ENCODE results near the gene SYNE1.

SYNE1 gene

DNA sequence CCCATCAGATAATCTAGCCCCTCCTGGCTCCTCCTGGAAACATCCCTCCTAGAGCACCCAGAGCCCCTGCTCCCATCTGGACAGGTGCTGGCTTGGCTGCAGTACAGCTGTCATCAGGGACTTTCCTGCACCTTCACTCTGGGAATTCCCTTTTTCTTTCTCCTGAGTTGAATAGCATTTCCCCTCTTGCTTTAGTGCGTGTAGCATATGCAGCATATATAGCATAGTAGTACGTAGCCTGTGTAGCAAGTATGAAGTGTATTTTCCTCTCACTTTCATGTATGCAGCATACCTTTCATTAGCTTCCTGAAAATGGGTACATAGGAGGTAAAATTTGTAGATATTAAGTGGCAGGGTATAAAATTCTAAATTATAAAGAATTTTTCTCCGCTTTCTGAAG is 476.8 kb downstream of the SYNE1 start:
- no peak overlapping the region for H2BK120ac ChIP-seq (ENCODE audit: low read depth, low read length)
- no peaks in the 10 kb centered on the region for H3K79me1 ChIP-seq (ENCODE audit: low read length)
- H3K4me1 ChIP-seq (ENCODE audit: control insufficient read depth, low read depth, low read length): no peaks in the 10 kb centered on the region
- H3K27ac ChIP-seq (ENCODE audit: low read depth, low read length): no peak overlapping the region
- H3K9ac ChIP-seq (ENCODE audit: low read length): no peak overlapping the region
- H3K18ac ChIP-seq (ENCODE audit: low read length): no peak overlapping the region
- no peak overlapping the region for H4K5ac ChIP-seq (ENCODE audit: low read length)
- H3K79me2 ChIP-seq (ENCODE audit: control insufficient read depth, insufficient read depth, low read length): no peaks in the 10 kb centered on the region
- no peak overlapping the region for H3K4ac ChIP-seq (ENCODE audit: low read depth, low read length)
- H3K36me3 ChIP-seq (ENCODE audit: control insufficient read depth, insufficient read depth, low read length): no peaks in the 10 kb centered on the region
- no peak overlapping the region for H4K8ac ChIP-seq (ENCODE audit: low read depth, low read length)
- no peaks in the 10 kb centered on the region for H3K27me3 ChIP-seq (ENCODE audit: insufficient read depth, low read length, poor library complexity)
- H3K56ac ChIP-seq (ENCODE audit: low read length): no peak overlapping the region
- no CpG with 5 or more reads among the region's 3 CpGs for WGBS (ENCODE audit: extremely low coverage, insufficient coverage, low lambda C conversion rate)
- H3K4me2 ChIP-seq (ENCODE audit: low read length): no peak overlapping the region
- no peak overlapping the region for H2BK15ac ChIP-seq (replicated peaks; ENCODE audit: low read depth)
- no peak overlapping the region for H3K4me3 ChIP-seq (ENCODE audit: low read length)
- H2BK5ac ChIP-seq (ENCODE audit: low read length): no peak overlapping the region
- H3K23ac ChIP-seq (ENCODE audit: low read length): no peak overlapping the region
- DNase-seq: no peak
- H2AK5ac ChIP-seq (ENCODE audit: low read length): no peak overlapping the region

DNA sequence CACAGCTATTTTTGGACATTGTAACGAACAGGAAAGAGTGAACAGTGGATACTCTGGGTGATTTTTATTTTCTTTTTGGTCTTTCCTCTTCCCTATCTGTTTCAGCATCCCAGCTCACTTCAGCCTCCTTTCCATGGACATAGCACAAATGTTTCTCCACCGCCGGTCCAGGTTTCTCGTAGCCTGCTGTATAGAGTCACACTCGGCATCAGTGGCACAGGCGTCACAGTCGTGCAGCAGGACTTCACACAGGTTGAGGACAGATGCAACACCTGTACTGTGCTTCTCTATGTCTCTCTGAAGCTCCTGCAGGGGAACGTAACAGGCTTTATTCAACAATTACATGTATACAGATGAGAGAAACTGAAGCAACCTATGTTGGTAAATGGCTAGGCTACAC is 481.4 kb downstream of the SYNE1 start:
- WGBS (ENCODE audit: extremely low coverage, insufficient coverage, low lambda C conversion rate): no CpG with 5 or more reads among the region's 8 CpGs

DNA sequence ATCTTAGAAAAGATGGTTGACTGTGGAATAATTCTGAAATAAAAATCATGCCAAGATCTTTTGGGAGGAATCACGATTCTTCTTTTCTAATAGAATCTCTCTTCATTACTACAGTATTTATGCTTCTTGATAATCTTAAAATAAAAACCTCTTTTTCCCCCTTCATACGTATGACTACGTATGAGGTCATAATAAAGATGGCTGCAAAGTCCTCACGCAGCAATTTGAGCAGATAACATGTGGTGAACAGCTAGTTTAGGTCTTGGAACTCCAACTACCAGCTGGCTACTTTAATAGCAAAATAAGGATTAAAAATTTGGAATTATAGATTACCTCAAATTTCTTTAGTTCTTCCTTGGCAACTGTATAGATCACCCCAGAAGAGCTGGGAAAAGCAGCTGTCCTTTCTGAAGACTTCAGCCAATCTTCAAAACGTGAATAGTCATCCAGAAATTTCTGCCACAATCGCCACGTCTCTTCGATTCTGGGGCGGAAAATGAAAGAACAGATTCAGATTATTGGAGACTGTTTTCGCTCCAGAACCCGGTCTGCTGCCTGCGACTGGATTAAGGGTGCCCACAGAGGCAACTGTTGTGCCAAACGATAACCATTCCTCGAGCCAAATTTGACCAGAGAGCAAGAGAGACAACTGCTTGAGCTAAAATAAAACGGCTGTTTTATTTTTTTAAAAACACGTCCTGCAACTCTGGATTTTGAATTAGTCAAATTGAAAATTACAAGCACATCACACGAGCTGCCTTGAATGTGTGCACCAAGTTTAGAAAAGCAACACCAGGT is 482.4 kb downstream of the SYNE1 start:
- H2AK5ac ChIP-seq (ENCODE audit: low read length): no peak overlapping the region

More for the DNA sequence above, 481.4 kb downstream of the SYNE1 start:
- H3K27ac ChIP-seq (ENCODE audit: low read depth, low read length): no peak overlapping the region
- H3K56ac ChIP-seq (ENCODE audit: low read length): no peak overlapping the region
- no peak overlapping the region for H3K23ac ChIP-seq (ENCODE audit: low read length)
- H3K18ac ChIP-seq (ENCODE audit: low read length): no peak overlapping the region
- H3K27me3 ChIP-seq (ENCODE audit: insufficient read depth, low read length, poor library complexity): no peaks in the 10 kb centered on the region
- H3K4ac ChIP-seq (ENCODE audit: low read depth, low read length): no peak overlapping the region
- H2AK5ac ChIP-seq (ENCODE audit: low read length): no peak overlapping the region
- H3K4me2 ChIP-seq (ENCODE audit: low read length): no peak overlapping the region
- H4K8ac ChIP-seq (ENCODE audit: low read depth, low read length): no peak overlapping the region
- no peaks in the 10 kb centered on the region for H3K36me3 ChIP-seq (ENCODE audit: control insufficient read depth, insufficient read depth, low read length)
- no peak overlapping the region for H2BK120ac ChIP-seq (ENCODE audit: low read depth, low read length)
- no peak for DNase-seq
- no peak overlapping the region for H4K5ac ChIP-seq (ENCODE audit: low read length)
- no peaks in the 10 kb centered on the region for H3K4me1 ChIP-seq (ENCODE audit: control insufficient read depth, low read depth, low read length)
- H3K9ac ChIP-seq (ENCODE audit: low read length): no peak overlapping the region
- no peaks in the 10 kb centered on the region for H3K79me1 ChIP-seq (ENCODE audit: low read length)
- H2BK5ac ChIP-seq (ENCODE audit: low read length): no peak overlapping the region
- no peak overlapping the region for H2BK15ac ChIP-seq (replicated peaks; ENCODE audit: low read depth)
- no peak overlapping the region for H3K4me3 ChIP-seq (ENCODE audit: low read length)
- no peaks in the 10 kb centered on the region for H3K79me2 ChIP-seq (ENCODE audit: control insufficient read depth, insufficient read depth, low read length)

DNA sequence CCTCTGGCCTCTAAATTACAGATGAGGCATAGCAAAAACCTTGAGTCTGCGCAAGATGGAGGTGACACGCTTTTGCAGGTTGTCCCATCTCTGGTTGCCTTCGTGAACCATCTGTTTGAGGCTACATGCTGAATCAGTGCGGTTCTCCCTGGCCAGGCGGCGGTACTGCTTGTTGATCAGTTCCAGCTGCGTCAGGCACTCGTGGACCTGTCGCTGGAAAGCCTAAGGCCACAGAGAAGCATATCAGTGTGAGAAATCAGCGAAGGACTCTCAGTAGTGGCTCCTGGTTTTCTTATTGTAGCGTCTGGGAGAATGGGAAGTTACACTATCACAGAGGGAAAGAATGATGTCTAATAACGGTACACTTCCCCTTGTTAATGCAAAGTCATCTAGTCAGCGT is 485.2 kb downstream of the SYNE1 start:
- Histone ChIP-seq H3K36me3 (ENCODE audit: control insufficient read depth, insufficient read depth, low read length) (no peaks in the 10 kb centered on the region), H2BK120ac (ENCODE audit: low read depth, low read length) (no peak overlapping the region)
- no peak for DNase-seq

More for the DNA sequence above, 482.4 kb downstream of the SYNE1 start:
- no peak overlapping the region for H2BK120ac ChIP-seq (ENCODE audit: low read depth, low read length)
- H2BK15ac ChIP-seq (replicated peaks; ENCODE audit: low read depth): no peak overlapping the region
- no peak overlapping the region for H3K9ac ChIP-seq (ENCODE audit: low read length)
- H3K4me2 ChIP-seq (ENCODE audit: low read length): no peak overlapping the region
- H3K4ac ChIP-seq (ENCODE audit: low read depth, low read length): no peak overlapping the region
- no peaks in the 10 kb centered on the region for H3K27me3 ChIP-seq (ENCODE audit: insufficient read depth, low read length, poor library complexity)
- no peak overlapping the region for H2BK5ac ChIP-seq (ENCODE audit: low read length)
- H3K27ac ChIP-seq (ENCODE audit: low read depth, low read length): no peak overlapping the region
- no peak overlapping the region for H4K8ac ChIP-seq (ENCODE audit: low read depth, low read length)
- H3K79me2 ChIP-seq (ENCODE audit: control insufficient read depth, insufficient read depth, low read length): no peaks in the 10 kb centered on the region
- H3K56ac ChIP-seq (ENCODE audit: low read length): no peak overlapping the region
- no peaks in the 10 kb centered on the region for H3K36me3 ChIP-seq (ENCODE audit: control insufficient read depth, insufficient read depth, low read length)
- H3K23ac ChIP-seq (ENCODE audit: low read length): no peak overlapping the region
- no peak overlapping the region for H3K18ac ChIP-seq (ENCODE audit: low read length)
- DNase-seq: no peak
- no peak overlapping the region for H3K4me3 ChIP-seq (ENCODE audit: low read length)
- WGBS (ENCODE audit: extremely low coverage, insufficient coverage, low lambda C conversion rate): 100% methylated on average over 1 of the region's 17 CpGs
- H4K5ac ChIP-seq (ENCODE audit: low read length): no peak overlapping the region
- H3K4me1 ChIP-seq (ENCODE audit: control insufficient read depth, low read depth, low read length): no peaks in the 10 kb centered on the region
- H3K79me1 ChIP-seq (ENCODE audit: low read length): no peaks in the 10 kb centered on the region

DNA sequence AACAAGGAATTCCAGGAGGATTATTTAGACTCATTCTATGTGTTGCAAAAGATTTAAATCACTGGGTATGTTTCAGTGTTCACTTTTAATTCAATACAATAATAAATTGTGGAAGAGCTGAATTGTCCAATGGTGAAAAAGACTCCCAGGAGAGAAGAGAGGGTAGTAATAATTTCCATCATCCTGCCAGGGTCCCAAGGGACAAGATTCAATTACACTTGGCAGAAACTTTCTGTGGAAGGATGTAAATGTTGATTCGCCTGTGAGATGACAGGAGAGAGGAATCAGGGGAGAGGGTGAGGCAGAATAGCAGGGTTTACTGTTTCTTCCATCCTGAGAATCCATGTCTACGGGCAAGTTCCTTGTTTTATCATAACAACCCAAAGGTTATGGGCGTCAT is 487.0 kb downstream of the SYNE1 start:
- H3K4me2 ChIP-seq (ENCODE audit: low read length): no peak overlapping the region
- no peaks in the 10 kb centered on the region for H3K4me1 ChIP-seq (ENCODE audit: control insufficient read depth, low read depth, low read length)
- H4K8ac ChIP-seq (ENCODE audit: low read depth, low read length): no peak overlapping the region
- no peak overlapping the region for H4K5ac ChIP-seq (ENCODE audit: low read length)
- H3K27me3 ChIP-seq (ENCODE audit: insufficient read depth, low read length, poor library complexity): no peaks in the 10 kb centered on the region
- H3K79me1 ChIP-seq (ENCODE audit: low read length): no peaks in the 10 kb centered on the region
- WGBS (ENCODE audit: extremely low coverage, insufficient coverage, low lambda C conversion rate): no CpG with 5 or more reads among the region's 3 CpGs
- H2BK120ac ChIP-seq (ENCODE audit: low read depth, low read length): no peak overlapping the region
- no peak overlapping the region for H3K4ac ChIP-seq (ENCODE audit: low read depth, low read length)
- H3K56ac ChIP-seq (ENCODE audit: low read length): no peak overlapping the region
- H2BK5ac ChIP-seq (ENCODE audit: low read length): no peak overlapping the region
- H3K79me2 ChIP-seq (ENCODE audit: control insufficient read depth, insufficient read depth, low read length): no peaks in the 10 kb centered on the region
- H3K4me3 ChIP-seq (ENCODE audit: low read length): no peak overlapping the region
- no peak overlapping the region for H2AK5ac ChIP-seq (ENCODE audit: low read length)
- DNase-seq: no peak
- H3K9ac ChIP-seq (ENCODE audit: low read length): no peak overlapping the region
- no peak overlapping the region for H3K23ac ChIP-seq (ENCODE audit: low read length)
- no peaks in the 10 kb centered on the region for H3K36me3 ChIP-seq (ENCODE audit: control insufficient read depth, insufficient read depth, low read length)
- no peak overlapping the region for H3K27ac ChIP-seq (ENCODE audit: low read depth, low read length)
- H3K18ac ChIP-seq (ENCODE audit: low read length): no peak overlapping the region
- no peak overlapping the region for H2BK15ac ChIP-seq (replicated peaks; ENCODE audit: low read depth)

More for the DNA sequence above, 485.2 kb downstream of the SYNE1 start:
- Histone ChIP-seq H3K79me2 (ENCODE audit: control insufficient read depth, insufficient read depth, low read length) (no peaks in the 10 kb centered on the region), H3K4me2 (ENCODE audit: low read length) (no peak overlapping the region), H2BK5ac (ENCODE audit: low read length) (no peak overlapping the region), H4K5ac (ENCODE audit: low read length) (no peak overlapping the region), H3K4ac (ENCODE audit: low read depth, low read length) (no peak overlapping the region), H3K27me3 (ENCODE audit: insufficient read depth, low read length, poor library complexity) (no peaks in the 10 kb centered on the region), H3K23ac (ENCODE audit: low read length) (no peak overlapping the region), H3K79me1 (ENCODE audit: low read length) (no peaks in the 10 kb centered on the region), H3K18ac (ENCODE audit: low read length) (no peak overlapping the region), H3K27ac (ENCODE audit: low read depth, low read length) (no peak overlapping the region), H2BK15ac (replicated peaks; ENCODE audit: low read depth) (no peak overlapping the region), H3K4me3 (ENCODE audit: low read length) (no peak overlapping the region), H3K56ac (ENCODE audit: low read length) (no peak overlapping the region), H2AK5ac (ENCODE audit: low read length) (no peak overlapping the region), H3K4me1 (ENCODE audit: control insufficient read depth, low read depth, low read length) (no peaks in the 10 kb centered on the region), H3K9ac (ENCODE audit: low read length) (no peak overlapping the region), H4K8ac (ENCODE audit: low read depth, low read length) (no peak overlapping the region)
- WGBS (ENCODE audit: extremely low coverage, insufficient coverage, low lambda C conversion rate): no CpG with 5 or more reads among the region's 13 CpGs

DNA sequence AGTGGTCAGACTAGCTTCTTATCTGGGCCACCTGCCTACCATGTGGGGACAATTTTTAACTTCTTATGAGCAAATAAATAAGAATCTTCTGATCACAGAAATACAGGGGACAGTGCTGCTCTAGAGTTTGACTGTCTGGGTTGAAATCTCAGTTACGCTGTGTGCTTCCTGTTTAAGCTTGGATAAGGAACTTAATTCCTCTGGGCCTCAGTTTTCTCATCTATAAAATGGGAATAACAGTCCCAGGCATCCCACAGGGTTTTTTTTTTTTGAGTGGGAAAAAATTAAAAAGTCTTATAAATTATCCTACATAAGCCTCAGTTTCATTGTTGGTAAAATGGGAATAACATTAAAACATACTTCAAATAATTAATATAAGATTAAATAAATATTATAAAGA is 488.8 kb downstream of the SYNE1 start:
- H3K56ac ChIP-seq (ENCODE audit: low read length): no peak overlapping the region
- H3K36me3 ChIP-seq (ENCODE audit: control insufficient read depth, insufficient read depth, low read length): no peaks in the 10 kb centered on the region
- H2BK5ac ChIP-seq (ENCODE audit: low read length): no peak overlapping the region
- H4K8ac ChIP-seq (ENCODE audit: low read depth, low read length): no peak overlapping the region
- no peaks in the 10 kb centered on the region for H3K79me2 ChIP-seq (ENCODE audit: control insufficient read depth, insufficient read depth, low read length)
- H2BK15ac ChIP-seq (replicated peaks; ENCODE audit: low read depth): no peak overlapping the region
- H3K79me1 ChIP-seq (ENCODE audit: low read length): no peaks in the 10 kb centered on the region
- no peaks in the 10 kb centered on the region for H3K4me1 ChIP-seq (ENCODE audit: control insufficient read depth, low read depth, low read length)
- no peak overlapping the region for H3K23ac ChIP-seq (ENCODE audit: low read length)
- H3K27me3 ChIP-seq (ENCODE audit: insufficient read depth, low read length, poor library complexity): no peaks in the 10 kb centered on the region
- no peak overlapping the region for H3K4me3 ChIP-seq (ENCODE audit: low read length)
- no peak overlapping the region for H3K18ac ChIP-seq (ENCODE audit: low read length)
- H3K9ac ChIP-seq (ENCODE audit: low read length): no peak overlapping the region
- no peak for DNase-seq
- H3K4me2 ChIP-seq (ENCODE audit: low read length): no peak overlapping the region
- H2BK120ac ChIP-seq (ENCODE audit: low read depth, low read length): no peak overlapping the region
- H3K4ac ChIP-seq (ENCODE audit: low read depth, low read length): no peak overlapping the region
- H2AK5ac ChIP-seq (ENCODE audit: low read length): no peak overlapping the region
- no peak overlapping the region for H3K27ac ChIP-seq (ENCODE audit: low read depth, low read length)
- H4K5ac ChIP-seq (ENCODE audit: low read length): no peak overlapping the region
- no CpG with 5 or more reads among the region's 1 CpG for WGBS (ENCODE audit: extremely low coverage, insufficient coverage, low lambda C conversion rate)
